ENCODE results near the gene STK24. TPM values are rescaled to one million over a fixed set of nuclear protein-coding genes. Genes with fewer than 3 reads are reported as not detected.

STK24 gene
- total RNA-seq, 2 experiments from 2014 or later: 60.4 to 88.7 TPM

GRCh38 chr13:98411617-98412265 lies 165.2 kb downstream of the STK24 start:
- Histone ChIP-seq H3K4me1 (ENCODE audit: insufficient read depth, low read length, poor library complexity, severe bottlenecking) (no peaks in the 10 kb centered on the region), H4K20me1 (ENCODE audit: insufficient read depth, low read length) (no peaks in the 10 kb centered on the region), H2AFZ (ENCODE audit: low read length) (0 out of 2 replicates have a peak overlapping the region, but pooled peaks have one; percentile 9), H3K4me3 (ENCODE audit: low read depth, low read length, poor library complexity, severe bottlenecking) (no peak overlapping the region), H3K9me2 (ENCODE audit: insufficient read depth, low read length) (no peaks in the 10 kb centered on the region), H3K9me3 (ENCODE audit: low read length) (no peaks in the 10 kb centered on the region), H3K79me2 (ENCODE audit: insufficient read depth, low read depth, low read length) (no peaks in the 10 kb centered on the region), H3K27ac (ENCODE audit: low read depth, low read length, poor library complexity, severe bottlenecking) (no peak overlapping the region), H3K4me2 (ENCODE audit: low read length) (peak overlapping the region; percentile 26; the same call in 1 of the 2 replicates), H3K36me3 (ENCODE audit: insufficient read depth, low read length) (no peaks in the 10 kb centered on the region)
- no peak for DNase-seq (ENCODE audit: low spot score)
- TF ChIP-seq, protein P1, sequence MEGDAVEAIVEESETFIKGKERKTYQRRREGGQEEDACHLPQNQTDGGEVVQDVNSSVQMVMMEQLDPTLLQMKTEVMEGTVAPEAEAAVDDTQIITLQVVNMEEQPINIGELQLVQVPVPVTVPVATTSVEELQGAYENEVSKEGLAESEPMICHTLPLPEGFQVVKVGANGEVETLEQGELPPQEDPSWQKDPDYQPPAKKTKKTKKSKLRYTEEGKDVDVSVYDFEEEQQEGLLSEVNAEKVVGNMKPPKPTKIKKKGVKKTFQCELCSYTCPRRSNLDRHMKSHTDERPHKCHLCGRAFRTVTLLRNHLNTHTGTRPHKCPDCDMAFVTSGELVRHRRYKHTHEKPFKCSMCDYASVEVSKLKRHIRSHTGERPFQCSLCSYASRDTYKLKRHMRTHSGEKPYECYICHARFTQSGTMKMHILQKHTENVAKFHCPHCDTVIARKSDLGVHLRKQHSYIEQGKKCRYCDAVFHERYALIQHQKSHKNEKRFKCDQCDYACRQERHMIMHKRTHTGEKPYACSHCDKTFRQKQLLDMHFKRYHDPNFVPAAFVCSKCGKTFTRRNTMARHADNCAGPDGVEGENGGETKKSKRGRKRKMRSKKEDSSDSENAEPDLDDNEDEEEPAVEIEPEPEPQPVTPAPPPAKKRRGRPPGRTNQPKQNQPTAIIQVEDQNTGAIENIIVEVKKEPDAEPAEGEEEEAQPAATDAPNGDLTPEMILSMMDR (conservative IDR thresholded peaks at IDR 0.05; ENCODE audit: low read length): no peak
- TF ChIP-seq EZH2phosphoT487 (IDR thresholded peaks at IDR 0.05; ENCODE audit: borderline replicate concordance, low read depth, low read length): no peak
- ChIA-PET POLR2A (no interaction called here), CTCF (ENCODE audit: unreplicated experiment) (no interaction called here)
- no TSS peak for BruUV-seq (replicated peaks)
- intact Hi-C loops (cut with micrococcal nuclease; ENCODE audit: unreplicated experiment): no loop called here

GRCh38 chr13:98411013-98411412 lies 165.9 kb downstream of the STK24 start:
- no TSS peak for BruUV-seq (replicated peaks)
- Histone ChIP-seq H3K79me2 (ENCODE audit: insufficient read depth, low read depth, low read length) (no peaks in the 10 kb centered on the region), H2AFZ (ENCODE audit: low read length) (no peak overlapping the region), H3K36me3 (ENCODE audit: insufficient read depth, low read length) (no peaks in the 10 kb centered on the region), H3K9me2 (ENCODE audit: insufficient read depth, low read length) (no peaks in the 10 kb centered on the region), H3K4me2 (ENCODE audit: low read length) (no peak overlapping the region), H3K4me1 (ENCODE audit: insufficient read depth, low read length, poor library complexity, severe bottlenecking) (no peaks in the 10 kb centered on the region), H4K20me1 (ENCODE audit: insufficient read depth, low read length) (no peaks in the 10 kb centered on the region), H3K9me3 (ENCODE audit: low read length) (no peaks in the 10 kb centered on the region), H3K27ac (ENCODE audit: low read depth, low read length, poor library complexity, severe bottlenecking) (no peak overlapping the region), H3K4me3 (ENCODE audit: low read depth, low read length, poor library complexity, severe bottlenecking) (no peak overlapping the region)
- ChIA-PET POLR2A (no interaction called here), CTCF (ENCODE audit: unreplicated experiment) (no interaction called here)
- TF ChIP-seq, protein P1 (conservative IDR thresholded peaks at IDR 0.05; ENCODE audit: low read length): no peak
- no peak for TF ChIP-seq EZH2phosphoT487 (IDR thresholded peaks at IDR 0.05; ENCODE audit: borderline replicate concordance, low read depth, low read length)
- intact Hi-C loops (cut with micrococcal nuclease; ENCODE audit: unreplicated experiment): no loop called here
- no peak for DNase-seq (ENCODE audit: low spot score)

GRCh38 chr13:98410612-98411011 lies 166.3 kb downstream of the STK24 start:
- intact Hi-C loops (cut with micrococcal nuclease; ENCODE audit: unreplicated experiment): no loop called here
- no peak overlapping the region for H3K4me3 ChIP-seq (ENCODE audit: low read depth, low read length, poor library complexity, severe bottlenecking)
- no peaks in the 10 kb centered on the region for H4K20me1 ChIP-seq (ENCODE audit: insufficient read depth, low read length)
- no peak overlapping the region for H2AFZ ChIP-seq (ENCODE audit: low read length)
- DNase-seq (ENCODE audit: low spot score): no peak
- no TSS peak for BruUV-seq (replicated peaks)
- TF ChIP-seq, protein P1 (conservative IDR thresholded peaks at IDR 0.05; ENCODE audit: low read length): no peak
- no peak for TF ChIP-seq EZH2phosphoT487 (IDR thresholded peaks at IDR 0.05; ENCODE audit: borderline replicate concordance, low read depth, low read length)
- CTCF ChIA-PET (ENCODE audit: unreplicated experiment): no interaction called here
- no peaks in the 10 kb centered on the region for H3K9me3 ChIP-seq (ENCODE audit: low read length)
- POLR2A ChIA-PET: no interaction called here
- no peak overlapping the region for H3K4me2 ChIP-seq (ENCODE audit: low read length)
- H3K9me2 ChIP-seq (ENCODE audit: insufficient read depth, low read length): no peaks in the 10 kb centered on the region
- H3K36me3 ChIP-seq (ENCODE audit: insufficient read depth, low read length): no peaks in the 10 kb centered on the region
- no peaks in the 10 kb centered on the region for H3K4me1 ChIP-seq (ENCODE audit: insufficient read depth, low read length, poor library complexity, severe bottlenecking)
- no peaks in the 10 kb centered on the region for H3K79me2 ChIP-seq (ENCODE audit: insufficient read depth, low read depth, low read length)
- H3K27ac ChIP-seq (ENCODE audit: low read depth, low read length, poor library complexity, severe bottlenecking): no peak overlapping the region

All from OCI-LY7 (cell line).